Measurements from ENCODE around the gene R3HDML.
A peak's percentile ranks its signal among the peaks of the same experiment; 100 is the strongest.

Gene R3HDML

DNA sequence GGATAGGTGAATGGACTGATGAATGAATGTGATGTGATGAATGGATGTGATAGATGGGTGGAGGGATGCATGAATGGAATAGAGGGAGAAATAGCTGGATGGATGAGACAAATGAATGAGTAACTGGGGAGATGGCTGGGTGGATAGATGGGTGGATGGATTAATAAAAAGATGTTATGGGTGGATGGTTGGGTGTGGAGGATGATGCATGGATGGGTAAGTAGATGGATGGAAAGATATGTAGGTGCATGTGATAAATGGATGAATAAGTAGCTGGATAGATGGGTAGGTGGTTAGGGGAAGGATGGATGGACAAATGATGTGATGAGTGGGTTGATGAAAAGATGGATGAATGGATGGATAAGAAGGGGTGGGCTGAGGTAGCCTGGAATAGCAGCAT, 23.4 kb downstream of the R3HDML start:
- H3K36me3 ChIP-seq (ENCODE audit: control insufficient read depth in 2 of 2, insufficient read depth in 2 of 2, low read length in 2 of 2), result no peaks in the 10 kb centered on the region
- no peaks in the 10 kb centered on the region for H3K9me3 ChIP-seq (ENCODE audit: control insufficient read depth in 2 of 2, low read length in 2 of 2)
- no peaks in the 10 kb centered on the region for H3K27me3 ChIP-seq (ENCODE audit: control insufficient read depth in 2 of 2, insufficient read depth in 2 of 2, low read length in 2 of 2)
- H3K27ac ChIP-seq (ENCODE audit: low read depth in 2 of 2, low read length in 2 of 2), result no peak overlapping the region
- H3K4me3 ChIP-seq (ENCODE audit: low read length in 2 of 2), result no peak overlapping the region
- peaks cover 16 to 24% of the 10 kb centered on the region in 2 donors for H3K4me1 ChIP-seq (ENCODE audit: control insufficient read depth in 2 of 2, insufficient read depth in 2 of 2, low read length in 2 of 2)
- H3K9ac ChIP-seq (ENCODE audit: low read depth in 1 of 2, low read length in 2 of 2), result no peak overlapping the region

DNA sequence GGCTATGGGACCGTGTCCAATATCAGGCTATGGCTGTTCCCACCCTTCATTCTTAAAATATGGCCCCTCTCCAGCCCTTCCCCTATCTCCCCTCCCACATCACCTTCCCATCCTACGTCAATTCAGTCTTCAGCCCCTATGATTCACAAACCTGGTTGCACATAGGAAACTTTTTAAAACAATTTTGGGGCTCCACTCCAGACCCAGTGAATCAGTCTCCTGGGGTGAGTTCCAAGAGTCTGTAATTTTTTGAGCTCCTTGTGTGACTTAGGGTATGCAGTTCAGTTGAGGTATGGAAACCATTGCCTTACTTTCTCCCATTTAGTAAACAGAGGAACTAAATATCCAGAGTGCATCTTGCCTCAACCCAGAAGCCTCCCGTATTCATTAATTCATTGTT, 24.2 kb downstream of the R3HDML start:
- Histone ChIP-seq H3K27ac (ENCODE audit: low read depth in 2 of 2, low read length in 2 of 2) (no peak overlapping the region), H3K36me3 (ENCODE audit: control insufficient read depth in 2 of 2, insufficient read depth in 2 of 2, low read length in 2 of 2) (no peaks in the 10 kb centered on the region), H3K9ac (ENCODE audit: low read depth in 1 of 2, low read length in 2 of 2) (no peak overlapping the region)

DNA sequence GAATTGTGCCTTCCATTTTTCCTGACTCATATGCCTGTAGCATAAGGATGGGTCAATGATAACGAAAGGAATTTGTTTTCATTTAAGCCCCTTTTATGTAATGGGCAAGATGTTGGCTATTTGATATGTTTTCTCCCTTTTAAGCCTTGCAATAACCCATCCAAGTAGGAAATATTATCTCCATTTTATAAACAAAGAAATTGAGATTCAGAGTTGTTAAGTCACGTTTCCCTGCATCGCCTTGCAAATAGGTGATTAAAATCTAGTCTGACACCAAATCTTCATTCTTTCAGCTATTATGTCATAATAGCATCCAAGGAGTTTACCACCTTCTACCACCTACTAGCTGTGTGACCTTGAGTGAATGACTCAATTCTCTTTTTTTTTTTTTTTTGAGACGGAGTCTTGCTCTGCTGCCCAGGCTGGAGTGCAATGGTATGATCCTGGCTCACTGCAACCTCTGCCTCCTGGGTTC, 25.7 kb downstream of the R3HDML start:
- H3K4me3 ChIP-seq (ENCODE audit: low read length in 2 of 2), result no peak overlapping the region
- H3K9ac ChIP-seq (ENCODE audit: low read depth in 1 of 2, low read length in 2 of 2), result no peak overlapping the region
- H3K27ac ChIP-seq (ENCODE audit: low read depth in 2 of 2, low read length in 2 of 2), result no peak overlapping the region
- no peaks in the 10 kb centered on the region for H3K36me3 ChIP-seq (ENCODE audit: control insufficient read depth in 2 of 2, insufficient read depth in 2 of 2, low read length in 2 of 2)
- no peaks in the 10 kb centered on the region for H3K9me3 ChIP-seq (ENCODE audit: control insufficient read depth in 2 of 2, low read length in 2 of 2)
- H3K4me1 ChIP-seq (ENCODE audit: control insufficient read depth in 2 of 2, insufficient read depth in 2 of 2, low read length in 2 of 2), result peaks cover 9 to 17% of the 10 kb centered on the region in 2 donors
- H3K27me3 ChIP-seq (ENCODE audit: control insufficient read depth in 2 of 2, insufficient read depth in 2 of 2, low read length in 2 of 2), result no peaks in the 10 kb centered on the region

More for the DNA sequence above, 24.2 kb downstream of the R3HDML start:
- Histone ChIP-seq H3K9me3 (ENCODE audit: control insufficient read depth in 2 of 2, low read length in 2 of 2) (no peaks in the 10 kb centered on the region), H3K4me3 (ENCODE audit: low read length in 2 of 2) (no peak overlapping the region), H3K4me1 (ENCODE audit: control insufficient read depth in 2 of 2, insufficient read depth in 2 of 2, low read length in 2 of 2) (peaks cover 16 to 24% of the 10 kb centered on the region in 2 donors), H3K27me3 (ENCODE audit: control insufficient read depth in 2 of 2, insufficient read depth in 2 of 2, low read length in 2 of 2) (no peaks in the 10 kb centered on the region)

DNA sequence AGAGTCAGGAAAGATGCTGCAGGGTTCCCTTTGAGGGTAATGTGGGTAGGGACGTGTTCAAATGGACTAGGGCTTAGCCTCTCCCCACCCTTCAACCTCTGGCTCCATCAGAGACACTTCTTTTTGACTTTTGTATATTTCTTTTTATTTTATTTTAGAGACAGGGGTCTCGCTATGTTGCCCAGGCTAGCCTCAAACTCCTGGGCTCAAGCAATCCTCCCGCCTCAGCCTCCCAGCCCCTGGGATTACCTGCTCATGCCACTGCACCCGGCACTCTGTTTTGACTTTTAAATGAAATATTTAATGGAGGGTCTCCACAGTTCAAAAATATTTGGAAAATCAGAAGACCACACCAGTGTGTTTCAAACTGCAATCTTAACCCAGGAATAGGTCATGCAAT, 27.2 kb downstream of the R3HDML start:
- H3K9me3 ChIP-seq (ENCODE audit: control insufficient read depth in 2 of 2, low read length in 2 of 2), result no peaks in the 10 kb centered on the region
- H3K27me3 ChIP-seq (ENCODE audit: control insufficient read depth in 2 of 2, insufficient read depth in 2 of 2, low read length in 2 of 2), result no peaks in the 10 kb centered on the region

DNA sequence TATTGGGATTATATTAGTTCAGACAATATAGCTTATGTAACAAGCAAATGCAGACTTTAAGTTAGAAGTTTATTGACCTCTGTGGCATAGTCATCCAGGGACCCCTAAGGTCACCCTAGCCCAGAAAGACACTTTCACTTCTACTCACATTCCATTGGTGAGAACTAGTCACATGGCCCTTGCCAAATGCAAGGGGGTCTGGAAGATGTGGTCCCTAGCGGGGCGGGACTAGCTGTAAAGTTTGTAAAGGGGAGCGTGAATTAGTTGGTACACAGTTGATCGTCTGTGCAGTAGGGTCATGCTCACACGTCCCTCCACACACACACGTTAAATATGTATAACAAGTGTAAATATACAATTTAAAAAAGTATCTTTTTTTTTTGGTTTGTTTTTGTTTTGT, 27.9 kb downstream of the R3HDML start:
- Histone ChIP-seq H3K27ac (ENCODE audit: low read depth in 2 of 2, low read length in 2 of 2) (no peak overlapping the region), H3K27me3 (ENCODE audit: control insufficient read depth in 2 of 2, insufficient read depth in 2 of 2, low read length in 2 of 2) (no peaks in the 10 kb centered on the region), H3K36me3 (ENCODE audit: control insufficient read depth in 2 of 2, insufficient read depth in 2 of 2, low read length in 2 of 2) (no peaks in the 10 kb centered on the region), H3K9ac (ENCODE audit: low read depth in 1 of 2, low read length in 2 of 2) (no peak overlapping the region), H3K4me3 (ENCODE audit: low read length in 2 of 2) (no peak overlapping the region), H3K9me3 (ENCODE audit: control insufficient read depth in 2 of 2, low read length in 2 of 2) (no peaks in the 10 kb centered on the region), H3K4me1 (ENCODE audit: control insufficient read depth in 2 of 2, insufficient read depth in 2 of 2, low read length in 2 of 2) (peaks cover 4 to 7% of the 10 kb centered on the region in 2 donors)

More for the DNA sequence above, 27.2 kb downstream of the R3HDML start:
- Histone ChIP-seq H3K9ac (ENCODE audit: low read depth in 1 of 2, low read length in 2 of 2) (no peak overlapping the region), H3K4me1 (ENCODE audit: control insufficient read depth in 2 of 2, insufficient read depth in 2 of 2, low read length in 2 of 2) (peaks cover 0 to 4% of the 10 kb centered on the region in 2 donors), H3K27ac (ENCODE audit: low read depth in 2 of 2, low read length in 2 of 2) (no peak overlapping the region), H3K36me3 (ENCODE audit: control insufficient read depth in 2 of 2, insufficient read depth in 2 of 2, low read length in 2 of 2) (no peaks in the 10 kb centered on the region), H3K4me3 (ENCODE audit: low read length in 2 of 2) (no peak overlapping the region)

DNA sequence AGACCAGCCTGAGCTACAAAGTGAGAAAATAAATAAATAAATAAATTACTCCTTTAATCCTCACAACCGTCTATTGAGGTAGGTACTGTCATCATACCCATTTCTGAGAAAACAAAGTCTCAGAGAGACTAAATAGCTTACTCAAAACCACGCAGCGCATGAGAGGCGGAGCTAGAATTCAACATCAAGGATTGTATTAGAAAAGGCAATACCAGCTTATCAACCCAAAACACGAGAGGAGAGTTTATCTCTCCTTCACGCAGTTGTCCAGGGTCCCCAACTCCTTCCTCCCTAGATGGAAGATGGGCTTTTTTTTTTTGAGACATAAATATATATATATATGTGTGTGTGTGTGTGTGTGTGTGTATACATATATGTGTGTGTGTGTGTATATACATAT, 30.9 kb downstream of the R3HDML start:
- Histone ChIP-seq H3K36me3 (ENCODE audit: control insufficient read depth in 2 of 2, insufficient read depth in 2 of 2, low read length in 2 of 2) (no peaks in the 10 kb centered on the region), H3K9ac (ENCODE audit: low read depth in 1 of 2, low read length in 2 of 2) (no peak overlapping the region), H3K27me3 (ENCODE audit: control insufficient read depth in 2 of 2, insufficient read depth in 2 of 2, low read length in 2 of 2) (no peaks in the 10 kb centered on the region), H3K4me3 (ENCODE audit: low read length in 2 of 2) (no peak overlapping the region), H3K9me3 (ENCODE audit: control insufficient read depth in 2 of 2, low read length in 2 of 2) (no peaks in the 10 kb centered on the region), H3K27ac (ENCODE audit: low read depth in 2 of 2, low read length in 2 of 2) (no peak overlapping the region), H3K4me1 (ENCODE audit: control insufficient read depth in 2 of 2, insufficient read depth in 2 of 2, low read length in 2 of 2) (peaks cover 17 to 32% of the 10 kb centered on the region in 2 donors)

DNA sequence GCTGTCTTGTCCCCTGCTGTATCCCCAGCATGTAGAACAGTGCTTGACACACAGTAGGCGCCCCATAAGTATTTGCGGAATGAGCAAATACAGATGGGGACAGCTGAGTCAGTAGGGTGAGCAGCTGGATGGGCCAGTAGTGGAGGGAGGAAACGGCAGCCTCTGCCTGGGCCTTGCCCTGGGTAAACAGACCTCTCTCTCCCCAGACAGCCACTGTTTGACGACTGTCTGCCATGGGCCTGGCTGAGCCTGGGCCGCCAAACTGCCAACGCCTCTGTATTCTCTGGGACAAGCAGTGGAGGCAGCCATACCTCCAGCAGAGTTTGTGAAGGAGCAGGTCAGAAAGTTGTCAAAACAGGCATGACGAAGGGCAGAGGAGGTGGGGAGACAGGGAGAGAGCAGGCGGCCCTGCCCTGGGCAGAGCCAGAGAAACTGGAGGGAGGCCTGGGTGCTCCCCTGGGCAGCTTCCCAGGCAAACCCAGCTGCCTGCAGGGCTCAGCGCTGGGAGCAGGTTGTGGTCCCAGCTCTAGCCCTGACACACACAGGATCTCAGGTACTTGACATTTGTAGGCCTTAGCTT, 33.9 kb downstream of the R3HDML start:
- peak overlapping the region; percentile 63 to 69 for H3K9ac ChIP-seq (ENCODE audit: low read depth in 1 of 2, low read length in 2 of 2)
- no peaks in the 10 kb centered on the region for H3K9me3 ChIP-seq (ENCODE audit: control insufficient read depth in 2 of 2, low read length in 2 of 2)
- peaks cover 17 to 32% of the 10 kb centered on the region in 2 donors for H3K4me1 ChIP-seq (ENCODE audit: control insufficient read depth in 2 of 2, insufficient read depth in 2 of 2, low read length in 2 of 2)
- H3K36me3 ChIP-seq (ENCODE audit: control insufficient read depth in 2 of 2, insufficient read depth in 2 of 2, low read length in 2 of 2), result no peaks in the 10 kb centered on the region
- H3K4me3 ChIP-seq (ENCODE audit: low read length in 2 of 2), result peak overlapping the region in 1 of 2 donors; percentile 15
- H3K27me3 ChIP-seq (ENCODE audit: control insufficient read depth in 2 of 2, insufficient read depth in 2 of 2, low read length in 2 of 2), result no peaks in the 10 kb centered on the region
- H3K27ac ChIP-seq (ENCODE audit: low read depth in 2 of 2, low read length in 2 of 2), result peak overlapping the region; percentile 83 to 90

DNA sequence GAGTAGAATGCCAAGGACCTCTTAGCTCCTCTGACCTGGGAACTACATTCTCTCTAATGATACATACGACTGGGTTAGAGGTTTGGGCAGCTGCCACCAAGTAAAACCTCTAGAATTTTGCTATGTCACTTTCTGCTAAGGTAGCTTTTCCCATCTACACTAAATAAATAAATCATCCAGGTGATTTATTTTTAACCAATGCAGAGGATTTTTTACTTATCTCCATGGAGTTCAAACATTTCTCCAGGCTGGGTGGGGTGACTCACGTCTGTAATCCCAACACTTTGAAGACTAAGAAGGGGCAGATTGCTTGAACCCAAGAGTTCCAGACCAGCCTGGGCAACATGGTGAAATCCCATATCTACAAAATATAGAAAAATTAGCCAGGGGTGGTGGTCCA, 45.8 kb downstream of the R3HDML start:
- H3K9me3 ChIP-seq (ENCODE audit: control insufficient read depth in 2 of 2, low read length in 2 of 2), result no peaks in the 10 kb centered on the region
- H3K4me3 ChIP-seq (ENCODE audit: low read length in 2 of 2), result no peak overlapping the region
- H3K27ac ChIP-seq (ENCODE audit: low read depth in 2 of 2, low read length in 2 of 2), result no peak overlapping the region
- H3K36me3 ChIP-seq (ENCODE audit: control insufficient read depth in 2 of 2, insufficient read depth in 2 of 2, low read length in 2 of 2), result no peaks in the 10 kb centered on the region
- H3K9ac ChIP-seq (ENCODE audit: low read depth in 1 of 2, low read length in 2 of 2), result no peak overlapping the region
- H3K4me1 ChIP-seq (ENCODE audit: control insufficient read depth in 2 of 2, insufficient read depth in 2 of 2, low read length in 2 of 2), result peaks cover 2 to 7% of the 10 kb centered on the region in 2 donors
- no peaks in the 10 kb centered on the region for H3K27me3 ChIP-seq (ENCODE audit: control insufficient read depth in 2 of 2, insufficient read depth in 2 of 2, low read length in 2 of 2)

DNA sequence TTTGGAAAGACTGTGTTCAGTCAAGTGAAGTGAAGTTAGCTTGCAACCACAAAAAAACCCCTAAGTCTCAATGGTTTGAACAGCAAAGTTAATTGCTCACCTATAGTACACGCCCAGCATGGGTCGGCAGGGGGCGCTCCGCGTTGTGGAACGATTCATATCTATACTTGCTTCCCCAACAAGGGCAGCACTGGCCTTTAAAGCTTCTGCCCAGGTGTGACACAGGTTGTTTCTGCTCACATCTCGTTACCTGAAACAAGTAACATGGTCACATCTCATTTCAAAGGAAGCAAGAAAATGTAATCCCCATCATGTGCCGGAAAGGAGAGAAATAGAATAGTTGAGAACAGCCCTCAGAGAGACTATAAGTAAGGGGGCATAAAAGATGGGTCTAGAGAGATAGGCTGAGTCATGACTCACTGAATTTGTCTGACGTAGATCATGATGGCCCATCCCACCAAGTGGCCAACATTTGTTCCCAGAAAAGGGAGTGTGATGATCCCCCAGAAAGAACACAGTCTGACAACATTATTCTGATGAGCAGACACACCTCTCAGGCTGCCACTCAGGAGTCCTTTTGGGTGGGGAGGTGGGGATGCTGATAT, 47.7 kb downstream of the R3HDML start:
- H3K4me3 ChIP-seq (ENCODE audit: low read length in 2 of 2), result no peak overlapping the region
- peaks cover 7 to 22% of the 10 kb centered on the region in 2 donors for H3K4me1 ChIP-seq (ENCODE audit: control insufficient read depth in 2 of 2, insufficient read depth in 2 of 2, low read length in 2 of 2)
- H3K9me3 ChIP-seq (ENCODE audit: control insufficient read depth in 2 of 2, low read length in 2 of 2), result no peaks in the 10 kb centered on the region
- H3K27me3 ChIP-seq (ENCODE audit: control insufficient read depth in 2 of 2, insufficient read depth in 2 of 2, low read length in 2 of 2), result no peaks in the 10 kb centered on the region
- peak overlapping the region; percentile 2 to 47 for H3K9ac ChIP-seq (ENCODE audit: low read depth in 1 of 2, low read length in 2 of 2)
- H3K36me3 ChIP-seq (ENCODE audit: control insufficient read depth in 2 of 2, insufficient read depth in 2 of 2, low read length in 2 of 2), result peaks cover 0 to 3% of the 10 kb centered on the region in 2 donors
- no peak overlapping the region for H3K27ac ChIP-seq (ENCODE audit: low read depth in 2 of 2, low read length in 2 of 2)

DNA sequence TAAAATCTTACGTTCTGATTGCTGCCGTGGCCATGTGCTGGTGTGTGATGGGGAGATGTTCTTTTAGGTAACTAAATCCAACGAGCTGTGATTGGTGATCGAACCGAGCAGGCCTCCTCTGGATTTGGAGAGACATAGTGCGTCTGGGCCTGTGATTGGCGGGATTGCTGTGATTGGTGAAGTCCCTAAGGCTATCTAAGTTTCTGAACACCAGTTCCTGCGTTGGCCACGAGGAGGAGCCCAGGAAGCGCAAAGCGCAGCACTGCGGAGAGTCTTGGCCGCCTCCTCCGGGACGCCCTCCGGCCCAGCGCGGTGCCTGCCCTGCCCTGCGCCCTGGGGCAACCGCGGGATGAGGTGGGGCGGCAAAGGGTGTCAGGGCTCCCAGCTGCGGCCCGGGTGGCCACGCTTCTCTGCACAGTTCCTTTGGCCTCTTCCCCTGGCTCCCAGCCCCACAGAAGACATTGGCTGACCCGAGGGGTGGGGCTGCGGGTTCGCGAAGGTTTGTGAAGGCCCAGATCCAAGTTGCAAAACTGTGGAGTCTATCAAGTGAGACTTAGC, 51.7 kb downstream of the R3HDML start:
- Histone ChIP-seq H3K4me1 (ENCODE audit: control insufficient read depth in 2 of 2, insufficient read depth in 2 of 2, low read length in 2 of 2) (peaks cover 16 to 30% of the 10 kb centered on the region in 2 donors), H3K27ac (ENCODE audit: low read depth in 2 of 2, low read length in 2 of 2) (peak overlapping the region; percentile 28 to 57), H3K27me3 (ENCODE audit: control insufficient read depth in 2 of 2, insufficient read depth in 2 of 2, low read length in 2 of 2) (no peaks in the 10 kb centered on the region), H3K9ac (ENCODE audit: low read depth in 1 of 2, low read length in 2 of 2) (peak overlapping the region in 1 of 2 donors; percentile 24), H3K36me3 (ENCODE audit: control insufficient read depth in 2 of 2, insufficient read depth in 2 of 2, low read length in 2 of 2) (peaks cover 4 to 6% of the 10 kb centered on the region in 2 donors), H3K9me3 (ENCODE audit: control insufficient read depth in 2 of 2, low read length in 2 of 2) (no peaks in the 10 kb centered on the region), H3K4me3 (ENCODE audit: low read length in 2 of 2) (no peak overlapping the region)

Measured in mucosa of rectum (tissue), 2 donors.